Nephron progenitor cell (in vitro differentiated cells): ENCODE data around the gene COLEC12.

ENCODE experiments used
- DNase-seq: peaks from one replicate; pipeline ENCODE4 v3.0.0; 2021
- H3K27ac Mint-ChIP-seq: 2 replicates; pipeline ENCODE4 v1.8.0; 2021; ENCODE audit warnings: mild to moderate bottlenecking, moderate library complexity, mixed read lengths
- H3K27me3 Mint-ChIP-seq: 2 replicates; pipeline ENCODE4 v1.8.0; 2021; ENCODE audit warnings: mild to moderate bottlenecking, low read depth, mixed read lengths; ENCODE audit not compliant: poor library complexity
- H3K36me3 Mint-ChIP-seq: 2 replicates; pipeline ENCODE4 v1.8.0; 2021; ENCODE audit warnings: low read depth, mixed read lengths
- H3K4me1 Mint-ChIP-seq: 2 replicates; pipeline ENCODE4 v1.8.0; 2021; ENCODE audit warnings: mixed read lengths
- H3K4me3 Mint-ChIP-seq: 2 replicates; pipeline ENCODE4 v1.8.0; 2021; ENCODE audit warnings: mild to moderate bottlenecking, moderate library complexity, mixed read lengths
- H3K9me3 Mint-ChIP-seq: 2 replicates; pipeline ENCODE4 v1.8.0; 2021; ENCODE audit warnings: mild to moderate bottlenecking, moderate library complexity, mixed read lengths
- CTCF ChIP-seq: fragments of 200-600 bp; sonication (generic); IDR thresholded peaks from 2 replicates; pipeline ENCODE4 v1.5.0; 2021; ENCODE audit warnings: antibody characterized with exemption

Gene COLEC12

DNA sequence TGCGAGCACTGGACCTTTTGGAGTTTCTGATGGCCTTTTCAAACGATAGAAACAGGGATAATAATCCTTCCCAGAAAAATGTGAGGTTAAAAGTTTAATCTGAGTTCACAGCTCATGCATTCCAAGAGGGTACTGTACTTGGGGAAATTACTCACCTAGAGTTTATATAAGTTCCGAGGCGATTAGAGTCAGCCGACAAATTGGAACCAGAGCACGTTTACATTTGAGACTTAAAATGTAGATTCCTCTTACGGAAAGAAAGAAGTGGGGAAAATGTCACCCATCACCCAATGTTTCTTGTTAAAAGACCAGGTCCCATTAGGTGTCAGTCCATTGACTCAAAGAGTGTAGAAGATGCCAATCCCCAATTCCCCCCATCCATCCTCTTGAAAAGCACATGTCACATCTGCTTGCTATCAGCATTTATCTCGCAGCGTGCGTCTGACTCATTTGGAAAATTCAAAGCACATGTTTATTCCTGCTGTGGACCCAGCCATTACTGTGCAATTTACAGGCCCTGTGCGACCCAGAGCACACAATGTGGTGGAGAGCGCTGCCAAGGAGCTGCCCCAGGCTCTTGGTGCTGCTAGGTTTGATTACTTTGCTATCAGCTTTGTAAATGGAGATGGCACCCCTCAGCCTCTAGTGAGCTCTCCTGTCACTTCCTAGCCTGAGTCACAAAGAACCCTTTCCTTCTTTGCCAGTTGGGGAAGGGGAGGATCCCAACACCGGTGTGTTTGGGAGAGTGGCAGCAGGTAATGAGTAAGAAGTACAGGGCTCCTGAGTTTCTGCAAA, 104.8 kb downstream of the COLEC12 start:
- TF ChIP-seq CTCF: no peak
- Mint-ChIP-seq H3K4me3 (no peak overlapping the region), H3K27ac (no peak overlapping the region)

GRCh38 chr18:394987-395362, 105.5 kb downstream of the COLEC12 start:
- Mint-ChIP-seq H3K9me3 (no peaks in the 10 kb centered on the region), H3K4me3 (no peak overlapping the region), H3K36me3 (peaks cover 17% of the 10 kb centered on the region), H3K27me3 (no peaks in the 10 kb centered on the region), H3K4me1 (peaks cover 62% of the 10 kb centered on the region), H3K27ac (no peak overlapping the region)
- TF ChIP-seq CTCF: no peak
- no peak for DNase-seq

More for the DNA sequence above, 104.8 kb downstream of the COLEC12 start:
- peaks cover 21% of the 10 kb centered on the region for H3K36me3 Mint-ChIP-seq
- H3K27me3 Mint-ChIP-seq: peaks cover 1% of the 10 kb centered on the region
- no peak for DNase-seq
- peaks cover 68% of the 10 kb centered on the region for H3K4me1 Mint-ChIP-seq
- no peaks in the 10 kb centered on the region for H3K9me3 Mint-ChIP-seq

DNA sequence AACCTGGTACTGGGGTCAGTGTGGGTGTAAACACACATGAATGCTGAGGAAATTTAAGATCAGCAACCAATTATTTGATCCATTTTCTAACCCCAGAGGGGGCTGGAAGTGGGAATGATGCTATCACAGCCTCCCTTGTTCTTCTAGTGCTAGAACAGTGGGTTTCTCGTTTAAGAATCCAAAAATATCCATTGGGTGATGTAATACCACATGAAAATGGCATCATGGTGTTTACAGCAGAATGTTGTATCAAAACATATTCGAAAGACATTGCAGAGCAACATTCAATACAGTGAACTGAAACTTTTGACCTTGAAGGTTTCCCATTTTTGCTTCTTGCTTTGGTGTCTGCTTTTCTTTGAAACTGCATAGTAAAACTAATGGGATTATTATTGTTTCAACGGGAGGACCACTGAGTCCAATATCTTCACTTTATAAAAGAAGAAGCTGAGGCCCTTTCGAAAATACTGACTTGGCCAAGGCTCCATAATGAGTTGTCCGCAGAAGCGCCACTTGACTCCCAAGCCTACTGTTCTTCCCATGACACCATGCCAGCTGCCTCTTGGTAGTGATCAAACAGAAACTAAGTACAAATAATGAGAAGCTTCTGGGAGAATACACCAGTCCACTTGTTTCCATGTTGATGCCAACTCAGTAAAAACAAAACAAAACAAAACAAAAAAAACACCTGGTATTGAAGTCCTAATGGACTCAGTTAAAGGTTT, 106.1 kb downstream of the COLEC12 start:
- Mint-ChIP-seq H3K36me3 (peaks cover 21% of the 10 kb centered on the region), H3K27me3 (no peaks in the 10 kb centered on the region), H3K9me3 (no peaks in the 10 kb centered on the region), H3K4me1 (peaks cover 62% of the 10 kb centered on the region), H3K4me3 (no peak overlapping the region), H3K27ac (no peak overlapping the region)
- no peak for DNase-seq
- TF ChIP-seq CTCF: no peak

DNA sequence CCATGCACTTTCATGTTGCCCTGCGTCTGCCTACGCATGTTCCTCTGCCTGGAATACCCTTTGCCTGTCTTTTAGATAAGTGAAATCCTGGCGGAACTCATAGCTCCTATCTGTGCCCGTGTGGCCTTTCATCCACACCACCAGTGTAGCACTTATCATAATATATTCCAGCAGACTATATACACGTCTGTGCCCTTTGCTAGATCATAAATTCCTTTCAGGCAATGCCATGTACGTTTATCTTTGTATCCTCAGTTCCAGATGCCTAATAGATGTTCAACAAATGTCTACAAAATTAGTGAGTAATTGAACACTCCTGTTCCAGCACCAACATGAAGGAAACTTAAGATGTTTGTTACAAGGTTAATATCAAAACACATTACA, 106.9 kb downstream of the COLEC12 start:
- Mint-ChIP-seq H3K36me3 (peaks cover 26% of the 10 kb centered on the region), H3K27ac (peak overlapping the region; percentile 7), H3K4me3 (no peak overlapping the region), H3K27me3 (no peaks in the 10 kb centered on the region), H3K9me3 (no peaks in the 10 kb centered on the region), H3K4me1 (peaks cover 60% of the 10 kb centered on the region)
- DNase-seq: no peak
- TF ChIP-seq CTCF: no peak

DNA sequence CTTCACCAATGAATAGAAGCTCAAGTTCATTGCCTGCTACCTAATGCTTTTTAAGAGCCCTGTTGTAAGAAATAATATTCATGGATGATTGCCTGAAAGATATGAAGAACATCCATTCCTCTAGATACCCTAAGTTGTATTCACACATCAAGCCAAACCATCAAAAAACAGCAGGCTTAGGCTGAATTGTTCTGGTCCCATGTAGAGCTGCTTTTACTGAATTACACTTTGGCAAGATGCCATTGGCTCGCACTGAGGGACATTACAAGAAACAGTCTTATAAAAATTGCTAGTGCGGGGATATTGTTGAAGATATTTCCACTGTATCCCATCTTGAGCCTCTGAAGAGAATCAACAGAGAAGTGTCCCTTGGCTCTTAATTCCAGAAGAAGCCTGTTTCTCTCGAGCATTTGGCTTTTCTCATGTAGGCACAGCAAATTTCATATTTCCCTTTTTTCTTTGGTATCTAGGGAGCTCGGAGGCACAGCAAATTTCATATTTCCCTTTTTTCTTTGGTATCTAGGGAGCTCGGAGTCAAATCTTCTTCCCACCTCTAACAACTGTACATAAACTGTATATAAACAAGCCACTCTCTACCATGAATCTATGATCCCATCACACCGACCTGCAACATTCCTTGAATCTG, 107.5 kb downstream of the COLEC12 start:
- Mint-ChIP-seq H3K27me3 (no peaks in the 10 kb centered on the region), H3K27ac (peak overlapping the region; percentile 7), H3K4me1 (peaks cover 58% of the 10 kb centered on the region), H3K9me3 (no peaks in the 10 kb centered on the region), H3K36me3 (peaks cover 26% of the 10 kb centered on the region), H3K4me3 (no peak overlapping the region)
- TF ChIP-seq CTCF: no peak
- no peak for DNase-seq
